Body of pancreas (tissue), 4 donors: Measurements from ENCODE around the gene STMP1. TPM values are rescaled to one million over a fixed set of nuclear protein-coding genes. Genes with fewer than 3 reads are reported as not detected.
"Not testable (repeated sequence)": the region's sequence is repeated elsewhere in the genome, so short reads cannot be mapped to it uniquely, and the experiment has no call there.

Experiments
- ATAC-seq: fragments of 150-250 bp; one replicate; pipeline ENCODE4 v1.9.1; 2016
- DNase-seq, 4 donors: peaks; one replicate each; pipeline ENCODE4 v3.0.0-alpha.2; 2019
- H3K27ac ChIP-seq, 4 donors: fragments of 200-600 bp; sonication (generic); 1 replicate in 3 of 4; 2 replicates in 1 of 4; pipeline versions ENCODE4 v1.5.1 to v1.6.1; 2016 to 2019; ENCODE audit warnings: mild to moderate bottlenecking in 1 of 4, mixed read lengths in 1 of 4, moderate library complexity in 1 of 4
- H3K27me3 ChIP-seq, 2 donors: fragments of 200-600 bp; sonication (generic); one replicate each; pipeline ENCODE4 v1.6.0; 2016; ENCODE audit warnings: mild to moderate bottlenecking in 1 of 2
- H3K36me3 ChIP-seq, 2 donors: fragments of 200-600 bp; sonication (generic); replicated peaks in 1 of 2; 2 replicates each; pipeline ENCODE4 v1.5.1; 2016; ENCODE audit warnings: low read depth in 2 of 2; ENCODE audit not compliant: insufficient read depth in 1 of 2
- H3K4me1 ChIP-seq: fragments of 200-600 bp; sonication (generic); one replicate; pipeline ENCODE4 v1.6.0; 2016
- H3K4me3 ChIP-seq, 2 donors: fragments of 200-600 bp; sonication (generic); 1 replicate in 1 of 2; 2 replicates in 1 of 2; pipeline ENCODE4 v1.5.1; 2016 to 2019
- H3K9me3 ChIP-seq, 3 donors: fragments of 200-600 bp; sonication (generic); 1 replicate in 2 of 3; 2 replicates in 1 of 3; pipeline ENCODE4 v1.5.1; 2016
- POLR2A ChIP-seq, 3 donors: fragments of 450-650 bp; IDR thresholded peaks; one replicate each; pipeline ENCODE4 v1.6.1; 2016; ENCODE audit warnings: antibody characterized with exemption in 3 of 3, mild to moderate bottlenecking in 2 of 3
- WGBS, 2 donors: methylation state at CpG; one replicate each; pipeline ENCODE4 v1.1.5; 2017; 5-methylcytosine and 5-hydroxymethylcytosine counted together
- intact Hi-C: fragments of 100-400 bp; cut with DNase I; formaldehyde crosslinking; loops from one replicate; pipeline ENCODE4 v1.15.1; 2023
- total RNA-seq, 2 donors: library from RNA; depleted of rRNA; stranded (reverse); fragments of >200 nt; gene quantifications; one replicate each; pipeline ENCODE4 v1.1.0, GENCODE V29; 2016
- TF ChIP-seq, protein P1 (sequence below), 7 experiments: fragments of 450-650 bp in 4 of 7; fragments of 200-600 bp in 3 of 7; sonication (generic) in 3 of 7; IDR thresholded peaks; one replicate each; pipeline ENCODE4 v1.5.1; 2016 to 2019; ENCODE audit warnings: antibody characterized with exemption in 7 of 7

STMP1 gene
- total RNA-seq, 2 donors from 2014 or later: 10.5 to 15.6 TPM

DNA sequence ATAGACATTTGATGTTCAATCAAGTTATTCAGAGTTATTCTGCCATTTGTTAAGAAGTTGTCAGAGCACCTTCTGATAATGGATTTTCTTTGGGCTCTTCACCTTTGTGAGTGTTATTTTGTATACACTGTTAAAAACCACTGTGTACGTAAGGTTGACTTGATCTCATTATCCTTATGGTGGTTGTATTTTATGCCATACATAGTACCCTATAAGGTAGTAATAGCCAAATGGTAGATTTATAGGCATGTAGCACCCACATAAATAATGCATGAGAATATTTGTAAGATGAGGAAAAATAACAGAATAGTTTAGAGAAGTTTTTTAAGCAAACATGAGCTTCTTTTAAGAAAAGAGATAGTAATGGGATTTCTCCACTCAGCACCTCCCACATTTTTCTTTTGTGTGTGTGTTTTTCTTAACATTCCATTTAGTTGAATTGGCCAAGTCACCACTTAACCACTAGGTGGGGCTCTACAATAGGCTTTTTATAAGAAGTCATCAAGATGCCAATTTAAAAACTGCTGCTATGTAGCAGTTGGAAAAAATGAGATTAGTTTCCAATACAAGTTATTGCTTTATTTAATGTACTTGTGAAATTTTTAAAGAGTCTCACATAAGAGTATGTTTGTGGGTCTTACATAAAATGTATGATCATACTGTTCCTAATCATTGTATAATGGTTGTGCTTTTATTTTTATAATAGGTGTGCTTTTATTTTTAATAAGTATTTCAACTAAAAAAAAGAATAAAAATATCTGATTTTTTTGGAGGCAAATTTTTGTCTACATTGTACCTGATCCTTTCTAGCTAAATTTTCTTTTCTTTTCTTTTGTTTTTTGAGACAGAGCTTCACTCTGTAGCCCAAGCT lies 41.1 kb upstream of the STMP1 start:
- TF ChIP-seq, protein P1, sequence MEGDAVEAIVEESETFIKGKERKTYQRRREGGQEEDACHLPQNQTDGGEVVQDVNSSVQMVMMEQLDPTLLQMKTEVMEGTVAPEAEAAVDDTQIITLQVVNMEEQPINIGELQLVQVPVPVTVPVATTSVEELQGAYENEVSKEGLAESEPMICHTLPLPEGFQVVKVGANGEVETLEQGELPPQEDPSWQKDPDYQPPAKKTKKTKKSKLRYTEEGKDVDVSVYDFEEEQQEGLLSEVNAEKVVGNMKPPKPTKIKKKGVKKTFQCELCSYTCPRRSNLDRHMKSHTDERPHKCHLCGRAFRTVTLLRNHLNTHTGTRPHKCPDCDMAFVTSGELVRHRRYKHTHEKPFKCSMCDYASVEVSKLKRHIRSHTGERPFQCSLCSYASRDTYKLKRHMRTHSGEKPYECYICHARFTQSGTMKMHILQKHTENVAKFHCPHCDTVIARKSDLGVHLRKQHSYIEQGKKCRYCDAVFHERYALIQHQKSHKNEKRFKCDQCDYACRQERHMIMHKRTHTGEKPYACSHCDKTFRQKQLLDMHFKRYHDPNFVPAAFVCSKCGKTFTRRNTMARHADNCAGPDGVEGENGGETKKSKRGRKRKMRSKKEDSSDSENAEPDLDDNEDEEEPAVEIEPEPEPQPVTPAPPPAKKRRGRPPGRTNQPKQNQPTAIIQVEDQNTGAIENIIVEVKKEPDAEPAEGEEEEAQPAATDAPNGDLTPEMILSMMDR (IDR thresholded peaks at IDR 0.05): peak; percentile 51 to 83 (median 75)
- TF ChIP-seq POLR2A (IDR thresholded peaks at IDR 0.05): no peak
- Histone ChIP-seq H3K4me1 (no peaks in the 10 kb centered on the region), H3K9me3 (no peaks in the 10 kb centered on the region), H3K27me3 (no peaks in the 10 kb centered on the region), H3K36me3 (peaks cover 0 to 10% of the 10 kb centered on the region in 2 donors), H3K4me3 (no peak overlapping the region), H3K27ac (no peak overlapping the region)
- peak; percentile 36 to 70 (median 48) for DNase-seq
- WGBS, 2 donors: 22 to 42% methylated on average over 1 of the region's 1 CpG
- peak; percentile 68 for ATAC-seq
- intact Hi-C loops: no loop called here

DNA sequence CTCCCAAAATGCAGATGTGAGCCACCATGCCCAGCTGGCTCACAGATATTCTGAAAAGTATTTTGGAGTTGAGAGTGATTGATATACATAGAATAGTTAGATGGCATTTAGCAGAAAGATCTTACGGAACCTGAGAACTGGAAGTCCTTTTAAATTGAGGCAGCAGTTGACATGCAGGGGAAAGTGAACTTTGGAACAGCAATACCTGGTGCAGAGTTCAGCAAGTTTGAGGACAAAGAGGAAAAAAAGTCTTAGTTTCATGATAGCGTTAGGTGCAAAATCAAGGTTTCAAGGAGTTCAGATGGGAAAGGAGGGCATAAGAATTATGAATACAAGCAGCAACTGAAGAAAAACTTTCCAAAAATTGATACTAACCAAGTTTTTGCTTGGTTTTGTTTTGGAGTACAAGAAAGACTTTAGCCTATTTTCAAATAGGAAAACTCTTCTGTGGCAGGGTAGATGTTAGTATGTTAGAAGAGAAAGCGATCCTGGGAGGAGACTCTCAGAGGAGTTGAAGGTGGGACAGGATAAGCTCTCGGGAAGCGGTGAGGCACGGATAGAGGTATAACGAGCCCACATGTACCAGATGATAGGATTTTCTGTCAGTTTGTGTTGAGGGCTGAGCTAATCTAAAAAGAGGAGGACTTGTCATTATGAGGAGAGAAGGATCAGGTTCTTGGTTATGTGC lies 28.0 kb upstream of the STMP1 start:
- no peaks in the 10 kb centered on the region for H3K9me3 ChIP-seq
- 96 to 98% methylated on average over 7 of the region's 7 CpGs for WGBS, 2 donors
- peaks cover 0 to 12% of the 10 kb centered on the region in 2 donors for H3K36me3 ChIP-seq
- intact Hi-C loops: no loop called here
- ATAC-seq (no peak), DNase-seq (no peak)
- no peaks in the 10 kb centered on the region for H3K27me3 ChIP-seq
- no peaks in the 10 kb centered on the region for H3K4me1 ChIP-seq
- TF ChIP-seq, protein P1 (IDR thresholded peaks at IDR 0.05): no peak
- no peak for TF ChIP-seq POLR2A (IDR thresholded peaks at IDR 0.05)
- no peak overlapping the region for H3K4me3 ChIP-seq
- H3K27ac ChIP-seq: no peak overlapping the region

DNA sequence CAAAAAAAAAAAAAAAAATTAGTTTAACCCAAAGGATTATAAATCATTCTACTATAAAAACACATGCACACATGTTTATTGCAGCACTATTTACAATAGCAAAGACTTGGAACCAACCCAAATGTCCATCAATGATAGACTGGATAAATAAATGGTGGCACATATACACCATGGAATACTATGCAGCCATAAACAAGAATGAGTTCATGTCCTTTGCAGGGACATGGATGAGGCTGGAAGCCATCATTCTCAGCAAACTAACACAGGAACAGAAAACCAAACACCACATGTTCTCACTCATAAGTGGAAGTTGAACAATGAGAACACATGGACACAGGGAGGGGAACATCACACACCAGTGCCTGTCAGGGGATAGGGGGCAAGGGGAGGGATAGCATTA lies 22.6 kb upstream of the STMP1 start:
- not testable (repeated sequence) for H3K4me3 ChIP-seq, ATAC-seq, H3K27me3 ChIP-seq, H3K27ac ChIP-seq, H3K9me3 ChIP-seq, H3K36me3 ChIP-seq, DNase-seq, H3K4me1 ChIP-seq
- intact Hi-C loops: loop anchor here (10.0 kb wide), 1 partner anchor 365 kb away; no protein-coding TSS in a partner anchor

DNA sequence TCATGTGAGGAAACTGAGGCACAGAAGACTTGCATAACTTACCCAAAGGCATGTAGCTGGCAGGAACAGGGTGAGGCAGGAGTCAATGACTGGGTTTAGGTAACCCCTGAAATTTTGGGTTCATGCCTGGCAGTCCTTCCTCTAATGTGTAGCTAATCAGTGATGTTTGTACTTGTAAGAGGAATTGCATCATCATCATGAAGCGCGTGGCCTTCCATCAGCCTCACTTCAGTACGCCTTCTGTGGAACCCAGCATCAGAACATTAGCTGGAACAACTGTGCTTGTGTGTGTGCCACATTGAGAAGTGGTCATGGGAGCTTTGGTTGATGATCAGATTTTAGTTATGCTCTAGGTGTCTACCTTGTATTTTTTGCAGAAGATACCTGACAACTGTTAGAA lies 18.2 kb upstream of the STMP1 start:
- H3K4me3 ChIP-seq: no peak overlapping the region
- H3K27ac ChIP-seq: no peak overlapping the region
- TF ChIP-seq, protein P1 (IDR thresholded peaks at IDR 0.05): no peak
- TF ChIP-seq POLR2A (IDR thresholded peaks at IDR 0.05): no peak
- ATAC-seq (no peak), DNase-seq (no peak)
- no peaks in the 10 kb centered on the region for H3K9me3 ChIP-seq
- intact Hi-C loops: loop anchor here (10.0 kb wide), 1 partner anchor 369 kb away; no protein-coding TSS in a partner anchor
- no peaks in the 10 kb centered on the region for H3K4me1 ChIP-seq
- WGBS, 2 donors: 53 to 79% methylated on average over 3 of the region's 3 CpGs
- no peaks in the 10 kb centered on the region for H3K27me3 ChIP-seq
- H3K36me3 ChIP-seq: peaks cover 0 to 11% of the 10 kb centered on the region in 2 donors

DNA sequence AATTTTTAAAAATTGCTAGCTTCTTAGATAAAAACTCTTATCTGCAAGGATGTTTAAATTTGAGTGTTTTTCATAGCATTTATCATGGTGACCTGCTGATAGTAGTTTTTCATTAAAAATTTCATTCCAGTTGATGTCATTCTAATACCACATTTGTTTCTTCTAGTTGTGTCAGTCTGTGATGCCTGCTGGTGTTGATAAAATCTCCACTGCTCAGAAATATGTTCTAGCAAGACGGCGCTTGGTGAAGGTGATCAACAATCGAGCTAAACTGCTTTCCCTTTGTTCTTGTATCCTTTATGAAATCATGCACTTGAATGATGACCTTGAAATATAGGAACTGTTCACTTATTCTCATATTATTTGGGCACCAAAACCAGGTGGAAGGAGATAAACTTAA lies 17.6 kb upstream of the STMP1 start:
- 74 to 75% methylated on average over 3 of the region's 3 CpGs for WGBS, 2 donors
- TF ChIP-seq, protein P1 (IDR thresholded peaks at IDR 0.05): no peak
- intact Hi-C loops: loop anchor here (10.0 kb wide), 1 partner anchor 370 kb away; no protein-coding TSS in a partner anchor
- H3K9me3 ChIP-seq: no peaks in the 10 kb centered on the region
- H3K27ac ChIP-seq: no peak overlapping the region
- H3K27me3 ChIP-seq: no peaks in the 10 kb centered on the region
- H3K4me1 ChIP-seq: no peaks in the 10 kb centered on the region
- no peak for ATAC-seq
- DNase-seq: no peak
- H3K36me3 ChIP-seq: peaks cover 0 to 11% of the 10 kb centered on the region in 2 donors
- no peak overlapping the region for H3K4me3 ChIP-seq
